ENCODE measurements around the gene KIF7. TPM values are rescaled to one million over a fixed set of nuclear protein-coding genes. Genes with fewer than 3 reads are reported as not detected.
A peak's percentile ranks its signal among the peaks of the same experiment; 100 is the strongest.

The KIF7 gene
- total and polyA plus RNA-seq, 2 of the 8 experiments (the other 6 are each of a cell fraction or from before 2014, with no cell fraction given), result 4.9 to 14.0 TPM

GRCh38 chr15:89652666-89653065, 2.6 kb downstream of the KIF7 start:
- no peak overlapping the region for H4K5ac ChIP-seq (ENCODE audit: insufficient read length, low read depth, low read length)
- 82% methylated on average over 16 of the region's 16 CpGs; no CpG with 5 or more reads in 1 of the 2 experiments for WGBS, 2 experiments (ENCODE audit: extremely low coverage in 1 of 2, insufficient coverage in 1 of 2, insufficient read length in 1 of 2, insufficient replicate concordance in 2 of 2, low coverage in 1 of 2, low lambda C conversion rate in 2 of 2, missing lambda C conversion rate in 1 of 2)
- H2AK5ac ChIP-seq (ENCODE audit: low read depth, low read length), result no peak overlapping the region
- TF ChIP-seq CTCF (IDR thresholded peaks at IDR 0.05; ENCODE audit: control extremely low read depth in 1 of 3, insufficient read depth in 1 of 3, low read depth in 1 of 3, low read length in 3 of 3) (peak in 1 of 3 experiments; percentile 15; a peak in 2 of 4 replicates), MAX (IDR thresholded peaks at IDR 0.05) (no peak)
- H3K9ac ChIP-seq (replicated peaks in 1 of 4; ENCODE audit: extremely low read depth in 1 of 4, low read depth in 3 of 4, low read length in 3 of 4), result no peak overlapping the region
- no peaks in the 10 kb centered on the region for H3K9me3 ChIP-seq (ENCODE audit: insufficient read depth in 2 of 2, low read depth in 1 of 2, low read length in 1 of 2)
- no peak overlapping the region for H4K91ac ChIP-seq (replicated peaks; ENCODE audit: insufficient read length, low read length)
- H2BK120ac ChIP-seq (replicated peaks; ENCODE audit: low read depth, low read length), result no peak overlapping the region
- H2AFZ ChIP-seq (ENCODE audit: low read length), result no peak overlapping the region
- no peak overlapping the region for H3K4me2 ChIP-seq (ENCODE audit: insufficient read depth in 1 of 2, low read depth in 2 of 2, low read length in 2 of 2)
- peaks cover 0 to 8% of the 10 kb centered on the region in 2 experiments; a peak in 2 of 4 replicates for H3K79me2 ChIP-seq (ENCODE audit: control insufficient read depth in 1 of 2, insufficient read depth in 2 of 2, low read length in 2 of 2)
- DNase-seq (ENCODE audit: low read depth in 1 of 2, low spot score in 2 of 2), result no peak
- POLR2A ChIA-PET (ENCODE audit: partially characterized antibody), result interaction anchor here (0.6 kb wide), 1 partner anchor 137 kb away, joined by 3 read pairs; no protein-coding TSS in a partner anchor
- H4K8ac ChIP-seq (ENCODE audit: extremely low read depth, insufficient read depth, low read length), result peak overlapping the region; percentile 71; the same call in 1 of the 2 replicates
- no peak overlapping the region for H3K18ac ChIP-seq (ENCODE audit: extremely low read depth, low read length)
- H3K23me2 ChIP-seq (ENCODE audit: low read depth, low read length), result peaks cover 5% of the 10 kb centered on the region; the same call in 1 of the 2 replicates
- H3K27ac ChIP-seq (ENCODE audit: low read depth, low read length), result no peak overlapping the region
- no peak overlapping the region for H3K4me3 ChIP-seq (ENCODE audit: extremely low read depth in 1 of 4, insufficient read depth in 2 of 4, low read depth in 3 of 4, low read length in 4 of 4)
- H3K79me1 ChIP-seq (ENCODE audit: low read depth, low read length), result peaks cover 8% of the 10 kb centered on the region; the same call in 1 of the 2 replicates
- no peak for FAIRE-seq
- no peak overlapping the region for H2BK15ac ChIP-seq (ENCODE audit: low read length)
- no peak overlapping the region for H2BK12ac ChIP-seq (ENCODE audit: low read depth, low read length)
- CTCF ChIA-PET (ENCODE audit: partially characterized antibody), result interaction anchor here (0.6 to 1.4 kb wide), 3 partner anchors 16 to 37 kb away, joined by 3 to 5 read pairs (median 4); no protein-coding TSS in a partner anchor
- H2BK20ac ChIP-seq (ENCODE audit: low read length), result no peak overlapping the region
- H3K36me3 ChIP-seq (ENCODE audit: control insufficient read depth in 2 of 4, insufficient read depth in 4 of 4, low read length in 3 of 4), result peaks cover 0 to 12% (median 0%) of the 10 kb centered on the region in 4 experiments; a peak in 1 of 8 replicates
- no peak overlapping the region for H3K4ac ChIP-seq (replicated peaks; ENCODE audit: insufficient read length, low read depth, low read length)
- peaks cover 0 to 2% (median under 1%) of the 10 kb centered on the region in 4 experiments; a peak in 2 of 7 replicates for H3K4me1 ChIP-seq (replicated peaks in 1 of 4; ENCODE audit: control insufficient read depth in 3 of 4, insufficient read depth in 4 of 4, low read length in 3 of 4)
- H4K20me1 ChIP-seq (replicated peaks in 1 of 2; ENCODE audit: control insufficient read depth in 1 of 2, insufficient read depth in 2 of 2, low read length in 2 of 2), result peaks cover 3 to 5% of the 10 kb centered on the region in 2 experiments
- no peaks in the 10 kb centered on the region for H3K27me3 ChIP-seq (replicated peaks in 1 of 4; ENCODE audit: control insufficient read depth in 3 of 4, extremely low read depth in 1 of 4, insufficient read depth in 3 of 4, low read length in 3 of 4)
- H2BK5ac ChIP-seq (ENCODE audit: low read depth, low read length), result no peak overlapping the region
- H3K23ac ChIP-seq (ENCODE audit: insufficient read length), result no peak overlapping the region
- no peak overlapping the region for H3K56ac ChIP-seq (replicated peaks; ENCODE audit: insufficient read length, low read depth, low read length)
- no peak overlapping the region for H3K14ac ChIP-seq (ENCODE audit: insufficient read length)
